Hepatocyte (in vitro differentiated cells): ENCODE measurements around the gene CYBA. TPM values are rescaled to one million over a fixed set of nuclear protein-coding genes. Genes with fewer than 3 reads are reported as not detected.

Experiments used
- DNase-seq: peaks from one replicate; pipeline ENCODE4 v3.0.0-alpha.2; 2016; ENCODE audit warnings: low spot score
- H2AFZ ChIP-seq: fragments of 200-600 bp; sonication (generic); 2 replicates; pipeline ENCODE4 v1.6.0; 2016; ENCODE audit warnings: antibody characterized with exemption, mild to moderate bottlenecking
- H3K27ac ChIP-seq: fragments of 200-600 bp; sonication (generic); 2 replicates; pipeline ENCODE4 v1.5.1; 2016; ENCODE audit warnings: mild to moderate bottlenecking
- H3K27me3 ChIP-seq: fragments of 200-600 bp; sonication (generic); 2 replicates; pipeline ENCODE4 v1.6.1; 2016
- H3K36me3 ChIP-seq: fragments of 200-600 bp; sonication (generic); replicated peaks from 2 replicates; pipeline ENCODE4 v1.5.1; 2016; ENCODE audit warnings: low read depth; ENCODE audit not compliant: insufficient read depth
- H3K4me1 ChIP-seq: fragments of 200-600 bp; sonication (generic); 2 replicates; pipeline ENCODE4 v1.5.1; 2016; ENCODE audit warnings: mild to moderate bottlenecking, moderate library complexity; ENCODE audit not compliant: insufficient read depth
- H3K4me2 ChIP-seq: fragments of 200-600 bp; sonication (generic); 2 replicates; pipeline ENCODE4 v1.6.0; 2016
- H3K4me3 ChIP-seq: fragments of 200-600 bp; sonication (generic); 2 replicates; pipeline ENCODE4 v1.5.1; 2016; ENCODE audit warnings: mild to moderate bottlenecking
- H3K79me2 ChIP-seq: fragments of 200-600 bp; sonication (generic); 2 replicates; pipeline ENCODE4 v1.6.0; 2017; ENCODE audit warnings: mild to moderate bottlenecking
- H3K9me2 ChIP-seq: fragments of 200-600 bp; sonication (generic); replicated peaks from 2 replicates; pipeline ENCODE4 v1.6.0; 2017; ENCODE audit warnings: mild to moderate bottlenecking; ENCODE audit not compliant: insufficient read depth
- H3K9me3 ChIP-seq: fragments of 200-600 bp; sonication (generic); 2 replicates; pipeline ENCODE4 v1.5.1; 2016; ENCODE audit warnings: low read depth, mild to moderate bottlenecking
- H4K20me1 ChIP-seq: fragments of 200-600 bp; sonication (generic); 2 replicates; pipeline ENCODE4 v1.6.0; 2016; ENCODE audit warnings: mild to moderate bottlenecking; ENCODE audit not compliant: insufficient read depth, poor library complexity, severe bottlenecking
- CTCF ChIP-seq: fragments of 200-600 bp; sonication (generic); IDR thresholded peaks from 2 replicates; pipeline ENCODE4 v1.5.1; 2016; ENCODE audit warnings: antibody characterized with exemption, mild to moderate bottlenecking; ENCODE audit not compliant: poor library complexity
- EZH2 ChIP-seq: fragments of 200-600 bp; sonication (generic); IDR thresholded peaks from 2 replicates; pipeline ENCODE4 v1.6.1; 2016; ENCODE audit warnings: antibody characterized with exemption, mild to moderate bottlenecking, borderline replicate concordance
- EZH2phosphoT487 ChIP-seq: fragments of 200-600 bp; sonication (generic); IDR thresholded peaks from one replicate; pipeline ENCODE4 v1.6.1; 2018; ENCODE audit warnings: antibody characterized with exemption, mild to moderate bottlenecking, low read depth, moderate library complexity; ENCODE audit not compliant: unreplicated experiment, severe bottlenecking
- WGBS: methylation state at CpG from one replicate; pipeline ENCODE4 v1.1.6; 2016; ENCODE audit warnings: low lambda C conversion rate; ENCODE audit errors: missing lambda C conversion rate; 5-methylcytosine and 5-hydroxymethylcytosine counted together
- polyA plus RNA-seq: library from polyadenylated mRNA; unstranded; fragments of >200 nt; fragmentation: Nextera tagmentation; extraction: Ambion mirVana; gene quantifications from 2 replicates; pipeline ENCODE4 v1.2.1, GENCODE V29; 2016
- total RNA-seq: library from RNA; depleted of rRNA; stranded (reverse); fragments of >200 nt; gene quantifications from 2 replicates; pipeline ENCODE4 v1.2.3, GENCODE V29; 2014

CYBA gene
- total and polyA plus RNA-seq, 2 experiments from 2014 or later: 196 to 419 TPM

- no peaks in the 10 kb centered on the region for H3K27me3 ChIP-seq
- no peaks in the 10 kb centered on the region for H3K36me3 ChIP-seq
- 96% methylated on average over 29 of the region's 29 CpGs for WGBS
- no peaks in the 10 kb centered on the region for H3K9me2 ChIP-seq
- no peak for DNase-seq
- no peaks in the 10 kb centered on the region for H3K9me3 ChIP-seq
- H3K79me2 ChIP-seq: peaks cover 10% of the 10 kb centered on the region
- H2AFZ ChIP-seq: no peak overlapping the region
- H3K27ac ChIP-seq: no peak overlapping the region
- H3K4me3 ChIP-seq: no peak overlapping the region
- TF ChIP-seq EZH2 (no peak), CTCF (no peak), EZH2phosphoT487 (no peak)
- H3K4me2 ChIP-seq: no peak overlapping the region
- peaks cover 9% of the 10 kb centered on the region for H3K4me1 ChIP-seq
- peaks cover 7% of the 10 kb centered on the region for H4K20me1 ChIP-seq
Observed at GRCh38 chr16:88622866-88623265, 28.0 kb downstream of the CYBA start.

GRCh38 chr16:88622125-88622524, 28.7 kb downstream of the CYBA start:
- no peak overlapping the region for H3K27ac ChIP-seq
- no peak overlapping the region for H2AFZ ChIP-seq
- no peaks in the 10 kb centered on the region for H3K9me3 ChIP-seq
- 96% methylated on average over 19 of the region's 19 CpGs for WGBS
- no peak for DNase-seq
- no peak overlapping the region for H3K4me3 ChIP-seq
- TF ChIP-seq EZH2phosphoT487 (no peak), CTCF (no peak), EZH2 (no peak)
- H3K36me3 ChIP-seq: no peaks in the 10 kb centered on the region
- no peaks in the 10 kb centered on the region for H3K27me3 ChIP-seq
- no peak overlapping the region for H3K4me2 ChIP-seq
- peaks cover 7% of the 10 kb centered on the region for H4K20me1 ChIP-seq
- peaks cover 14% of the 10 kb centered on the region for H3K4me1 ChIP-seq
- peaks cover 10% of the 10 kb centered on the region for H3K79me2 ChIP-seq
- no peaks in the 10 kb centered on the region for H3K9me2 ChIP-seq

GRCh38 chr16:88619859-88620815, 30.7 kb downstream of the CYBA start:
- WGBS: 85% methylated on average over 14 of the region's 14 CpGs
- TF ChIP-seq EZH2phosphoT487 (no peak), EZH2 (no peak), CTCF (no peak)
- Histone ChIP-seq H2AFZ (no peak overlapping the region), H3K4me2 (no peak overlapping the region), H3K79me2 (peaks cover 16% of the 10 kb centered on the region), H4K20me1 (peaks cover 7% of the 10 kb centered on the region), H3K9me3 (no peaks in the 10 kb centered on the region), H3K27me3 (no peaks in the 10 kb centered on the region), H3K4me1 (peaks cover 14% of the 10 kb centered on the region), H3K9me2 (no peaks in the 10 kb centered on the region), H3K4me3 (no peak overlapping the region), H3K27ac (no peak overlapping the region), H3K36me3 (no peaks in the 10 kb centered on the region)
- no peak for DNase-seq
